Trophoblast cell (in vitro differentiated cells and primary cell): ENCODE data around the gene TAS2R13. TPM values are rescaled to one million over a fixed set of nuclear protein-coding genes. Genes with fewer than 3 reads are reported as not detected.

ENCODE experiments used
- DNase-seq, 2 donors: peaks; one replicate each; pipeline ENCODE4 v3.0.0-alpha.2; 2016
- H2AFZ ChIP-seq: 2 replicates; pipeline ENCODE4 v1.6.1; 2013; ENCODE audit warnings: low read length, moderate library complexity, mild to moderate bottlenecking; ENCODE audit not compliant: insufficient read depth, poor library complexity
- H2AK5ac ChIP-seq: 2 replicates; pipeline ENCODE4 v1.6.1; 2013; ENCODE audit warnings: mild to moderate bottlenecking, low read length
- H2BK120ac ChIP-seq: 2 replicates; pipeline ENCODE4 v1.6.1; 2013; ENCODE audit warnings: low read length, mild to moderate bottlenecking, moderate library complexity; ENCODE audit not compliant: insufficient read depth, poor library complexity
- H2BK12ac ChIP-seq: 2 replicates; pipeline ENCODE4 v1.6.1; 2013; ENCODE audit warnings: mild to moderate bottlenecking, low read length, moderate library complexity
- H2BK5ac ChIP-seq: 2 replicates; pipeline ENCODE4 v1.6.1; 2013; ENCODE audit warnings: low read length, low read depth, moderate library complexity, mild to moderate bottlenecking; ENCODE audit not compliant: poor library complexity
- H3K14ac ChIP-seq: 2 replicates; pipeline ENCODE4 v1.6.1; 2013; ENCODE audit warnings: mild to moderate bottlenecking, low read length
- H3K18ac ChIP-seq: 2 replicates; pipeline ENCODE4 v1.6.1; 2013; ENCODE audit warnings: mild to moderate bottlenecking, low read length
- H3K23ac ChIP-seq: 2 replicates; pipeline ENCODE4 v1.6.1; 2013; ENCODE audit warnings: low read length
- H3K27ac ChIP-seq: 2 replicates; pipeline ENCODE4 v1.5.1; 2013; ENCODE audit warnings: low read depth, mild to moderate bottlenecking, inconsistent platforms, low read length, moderate library complexity
- H3K27me3 ChIP-seq: 2 replicates; pipeline ENCODE4 v1.6.1; 2013; ENCODE audit warnings: inconsistent platforms, mild to moderate bottlenecking, low read length, moderate library complexity; ENCODE audit not compliant: insufficient read depth
- H3K36me3 ChIP-seq, 2 experiments: 1 replicate in 1 of 2; 2 replicates in 1 of 2; pipeline ENCODE4 v1.6.1; 2013; ENCODE audit warnings: low read length in 2 of 2, mild to moderate bottlenecking in 2 of 2, moderate library complexity in 1 of 2; ENCODE audit not compliant: insufficient read depth in 2 of 2, control insufficient read depth in 1 of 2
- H3K4ac ChIP-seq: 2 replicates; pipeline ENCODE4 v1.6.1; 2013; ENCODE audit warnings: low read depth, mild to moderate bottlenecking, low read length, moderate library complexity
- H3K4me1 ChIP-seq, 2 experiments: 1 replicate in 1 of 2; 2 replicates in 1 of 2; pipeline ENCODE4 v1.6.1; 2013; ENCODE audit warnings: low read length in 2 of 2, mild to moderate bottlenecking in 2 of 2, moderate library complexity in 1 of 2; ENCODE audit not compliant: insufficient read depth in 2 of 2, control insufficient read depth in 1 of 2
- H3K4me2 ChIP-seq: 2 replicates; pipeline ENCODE4 v1.6.1; 2013; ENCODE audit warnings: inconsistent platforms, mild to moderate bottlenecking, low read length, moderate library complexity
- H3K4me3 ChIP-seq: 2 replicates; pipeline ENCODE4 v1.5.1; 2013; ENCODE audit warnings: mild to moderate bottlenecking, low read depth, low read length, inconsistent platforms
- H3K79me1 ChIP-seq: one replicate; pipeline ENCODE4 v1.6.1; 2013; ENCODE audit warnings: low read length
- H3K79me2 ChIP-seq: 2 replicates; pipeline ENCODE4 v1.6.1; 2013; ENCODE audit warnings: low read length, mild to moderate bottlenecking; ENCODE audit not compliant: control insufficient read depth, insufficient read depth, poor library complexity
- H3K9ac ChIP-seq: 2 replicates; pipeline ENCODE4 v1.6.1; 2013; ENCODE audit warnings: mild to moderate bottlenecking, low read length
- H3K9me3 ChIP-seq: 2 replicates; pipeline ENCODE4 v1.6.1; 2013; ENCODE audit warnings: low read depth, mild to moderate bottlenecking, control low read depth, inconsistent platforms, low read length; ENCODE audit not compliant: insufficient read depth
- H4K12ac ChIP-seq: 2 replicates; pipeline ENCODE4 v1.6.1; 2013; ENCODE audit warnings: low read depth, mild to moderate bottlenecking, low read length, moderate library complexity
- H4K8ac ChIP-seq: 2 replicates; pipeline ENCODE4 v1.6.1; 2013; ENCODE audit warnings: low read depth, mild to moderate bottlenecking, low read length, moderate library complexity
- H4K91ac ChIP-seq: one replicate; pipeline ENCODE4 v1.6.1; 2013; ENCODE audit warnings: low read depth, mild to moderate bottlenecking, low read length, moderate library complexity
- WGBS: extraction: QIAGEN DNeasy Blood & Tissue Kit; methylation state at CpG from one replicate; pipeline ENCODE4 v1.1.7; 2013; ENCODE audit warnings: missing lambda C conversion rate; ENCODE audit not compliant: insufficient read length, insufficient coverage; ENCODE audit errors: extremely low coverage; 5-methylcytosine and 5-hydroxymethylcytosine counted together
- polyA plus RNA-seq: library from polyadenylated mRNA; stranded (reverse); fragments of 200-250 nt; gene quantifications from 2 replicates; pipeline ENCODE4 v1.2.3, GENCODE V29; 2013

The TAS2R13 gene
- polyA plus RNA-seq = not detected in 2 replicates

DNA sequence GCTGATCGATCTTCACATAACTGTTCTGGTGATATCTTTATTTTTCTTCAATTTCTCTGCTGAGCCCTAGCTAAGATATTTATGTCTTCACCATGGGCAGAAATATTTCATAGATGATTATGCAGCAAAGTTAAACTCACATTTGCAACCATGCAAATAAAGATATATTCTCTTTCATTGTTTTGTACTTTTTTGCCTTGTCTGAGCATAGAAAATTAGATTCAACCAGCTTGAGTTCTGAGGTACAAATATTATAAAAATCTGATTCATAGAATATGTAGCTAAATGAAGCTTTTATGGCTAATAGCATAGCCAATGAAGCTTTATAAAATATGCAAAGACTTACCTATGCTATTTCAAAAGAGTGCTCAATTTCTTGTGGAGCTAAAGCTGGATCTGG is at the start of gene TAS2R13:
Gene TAS2R13, minus strand, starts transcription at position 101 of the 400 bp plus-strand sequence. CDS start 264 bp downstream, outside the sequence.
- H3K9me3 ChIP-seq = no peaks in the 10 kb centered on the region
- H2AFZ ChIP-seq = no peak within 1 kb of the TSS
- no peaks in the 10 kb centered on the region for H3K79me2 ChIP-seq
- H3K4me1 ChIP-seq = no peaks in the 10 kb centered on the region
- H3K14ac ChIP-seq = no peak within 1 kb of the TSS
- H3K23ac ChIP-seq = no peak within 1 kb of the TSS
- no peak for DNase-seq
- no peak within 1 kb of the TSS for H3K4ac ChIP-seq
- H4K8ac ChIP-seq = no peak within 1 kb of the TSS
- H2BK5ac ChIP-seq = no peak within 1 kb of the TSS
- WGBS = no CpG with 5 or more reads among the region's 1 CpG
- H3K36me3 ChIP-seq = no peaks in the 10 kb centered on the region
- no peak within 1 kb of the TSS for H3K4me3 ChIP-seq
- H3K27ac ChIP-seq = no peak within 1 kb of the TSS
- no peak within 1 kb of the TSS for H2BK120ac ChIP-seq
- no peaks in the 10 kb centered on the region for H3K79me1 ChIP-seq
- no peak within 1 kb of the TSS for H3K4me2 ChIP-seq
- H3K18ac ChIP-seq = no peak within 1 kb of the TSS
- H2BK12ac ChIP-seq = no peak within 1 kb of the TSS
- H4K91ac ChIP-seq = no peak within 1 kb of the TSS
- H3K9ac ChIP-seq = no peak within 1 kb of the TSS
- no peak within 1 kb of the TSS for H4K12ac ChIP-seq
- H3K27me3 ChIP-seq = no peaks in the 10 kb centered on the region
- H2AK5ac ChIP-seq = no peak within 1 kb of the TSS

DNA sequence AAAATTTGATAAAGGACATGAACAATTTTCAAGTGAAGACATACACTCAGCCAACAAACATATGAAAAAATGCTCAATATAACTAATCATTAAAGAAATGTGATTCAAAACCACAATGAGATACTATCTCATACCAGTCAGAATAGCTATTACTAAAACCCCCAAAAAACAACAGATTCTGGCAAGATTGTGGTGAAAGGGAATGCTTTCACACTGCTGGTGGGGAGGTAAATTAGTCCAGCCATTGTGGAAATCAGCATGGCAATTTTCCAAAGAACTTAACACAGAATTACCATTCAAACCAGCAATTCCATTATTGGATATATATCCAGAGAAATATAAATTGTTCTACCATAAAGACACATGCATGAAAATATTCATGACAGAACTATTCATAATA is 48.4 kb upstream of the TAS2R13 start:
- Histone ChIP-seq H2AK5ac (no peak overlapping the region), H3K9me3 (no peaks in the 10 kb centered on the region)

GRCh38 chr12:10956085-10956484 is 46.7 kb upstream of the TAS2R13 start:
- Histone ChIP-seq H4K8ac (no peak overlapping the region), H4K91ac (no peak overlapping the region), H2AFZ (no peak overlapping the region), H4K12ac (no peak overlapping the region), H3K14ac (no peak overlapping the region), H3K4me1 (no peaks in the 10 kb centered on the region), H3K36me3 (no peaks in the 10 kb centered on the region), H3K79me1 (no peaks in the 10 kb centered on the region), H3K9me3 (no peaks in the 10 kb centered on the region), H2BK12ac (no peak overlapping the region), H3K27me3 (no peaks in the 10 kb centered on the region), H2AK5ac (no peak overlapping the region), H3K9ac (no peak overlapping the region), H3K27ac (no peak overlapping the region), H3K4me3 (no peak overlapping the region), H2BK5ac (no peak overlapping the region), H2BK120ac (no peak overlapping the region), H3K4ac (no peak overlapping the region), H3K79me2 (no peaks in the 10 kb centered on the region), H3K18ac (no peak overlapping the region), H3K23ac (no peak overlapping the region), H3K4me2 (no peak overlapping the region)
- DNase-seq = no peak

More for the DNA sequence above, 48.4 kb upstream of the TAS2R13 start:
- Histone ChIP-seq H3K4me3 (no peak overlapping the region), H2BK12ac (no peak overlapping the region), H2BK120ac (no peak overlapping the region), H3K4me1 (no peaks in the 10 kb centered on the region), H3K79me2 (no peaks in the 10 kb centered on the region), H3K4ac (no peak overlapping the region), H3K4me2 (no peak overlapping the region), H3K14ac (no peak overlapping the region), H3K27me3 (no peaks in the 10 kb centered on the region), H2AFZ (no peak overlapping the region), H3K36me3 (no peaks in the 10 kb centered on the region), H3K79me1 (no peaks in the 10 kb centered on the region), H2BK5ac (no peak overlapping the region), H3K9ac (no peak overlapping the region), H4K12ac (no peak overlapping the region), H4K8ac (no peak overlapping the region), H3K23ac (no peak overlapping the region), H3K27ac (no peak overlapping the region), H3K18ac (no peak overlapping the region), H4K91ac (no peak overlapping the region)
- no peak for DNase-seq

DNA sequence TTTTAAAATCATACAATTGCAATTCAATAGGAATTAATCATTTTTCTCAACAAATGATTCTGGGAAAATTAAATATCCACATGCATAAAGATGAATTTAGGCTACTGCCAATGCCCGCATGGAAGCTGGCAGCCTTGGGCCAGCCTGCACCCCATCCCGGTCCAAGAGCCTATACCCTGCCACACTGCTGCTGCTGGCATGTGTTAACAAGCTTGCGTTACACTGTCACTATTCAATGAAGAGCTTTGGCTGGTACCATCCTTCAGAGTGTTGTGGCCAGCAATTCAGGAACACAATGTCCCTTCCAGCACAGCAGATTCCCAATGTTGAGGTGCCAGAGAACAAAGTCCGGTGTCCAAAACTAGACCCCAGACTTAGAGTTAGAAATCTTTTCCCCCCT is 43.3 kb upstream of the TAS2R13 start:
- Histone ChIP-seq H2AK5ac (no peak overlapping the region), H3K27me3 (no peaks in the 10 kb centered on the region), H3K27ac (no peak overlapping the region), H3K9me3 (no peaks in the 10 kb centered on the region), H2BK12ac (no peak overlapping the region), H2AFZ (no peak overlapping the region), H4K8ac (no peak overlapping the region), H3K4me3 (no peak overlapping the region), H3K4me2 (no peak overlapping the region), H3K79me2 (no peaks in the 10 kb centered on the region), H3K4me1 (no peaks in the 10 kb centered on the region), H3K23ac (no peak overlapping the region), H3K14ac (no peak overlapping the region), H3K4ac (no peak overlapping the region), H3K79me1 (no peaks in the 10 kb centered on the region), H3K18ac (no peak overlapping the region), H3K9ac (no peak overlapping the region), H3K36me3 (peaks cover 2 to 4% of the 10 kb centered on the region in 2 experiments), H4K91ac (no peak overlapping the region), H2BK120ac (no peak overlapping the region), H2BK5ac (no peak overlapping the region), H4K12ac (no peak overlapping the region)
- WGBS = no CpG with 5 or more reads among the region's 4 CpGs
- no peak for DNase-seq
